HG03442 (cell line): ENCODE measurements around the gene ARHGAP42.

ENCODE experiments used
- ATAC-seq: cut with Tn5 transposase; IDR thresholded peaks from one replicate; pipeline ENCODE4 v1.9.1; 2021; ENCODE audit warnings: mild to moderate bottlenecking, moderate library complexity; ENCODE audit not compliant: unreplicated experiment

ARHGAP42 gene

GRCh38 chr11:100949443-100949842, 262.4 kb downstream of the ARHGAP42 start:
- ATAC-seq = no peak

GRCh38 chr11:100955318-100955717, 268.2 kb downstream of the ARHGAP42 start:
- ATAC-seq = no peak

- ATAC-seq = no peak
These were observed 269.3 kb downstream of the ARHGAP42 start for GRCh38 chr11:100956351-100956750.

GRCh38 chr11:100957499-100957898, 270.4 kb downstream of the ARHGAP42 start:
- no peak for ATAC-seq

- no peak for ATAC-seq
These were observed 274.5 kb downstream of the ARHGAP42 start for GRCh38 chr11:100961633-100962032.

- no peak for ATAC-seq
These were observed 276.3 kb downstream of the ARHGAP42 start for GRCh38 chr11:100963375-100963774.

- ATAC-seq = no peak
These were observed 277.3 kb downstream of the ARHGAP42 start for GRCh38 chr11:100964435-100964834.

GRCh38 chr11:100965346-100965745, 278.3 kb downstream of the ARHGAP42 start:
- no peak for ATAC-seq

- ATAC-seq = no peak
These were observed 279.3 kb downstream of the ARHGAP42 start for GRCh38 chr11:100966366-100966765.

GRCh38 chr11:100969008-100969407, 281.9 kb downstream of the ARHGAP42 start:
- ATAC-seq = no peak

- ATAC-seq = no peak
These were observed 283.4 kb downstream of the ARHGAP42 start for GRCh38 chr11:100970283-100971164.

GRCh38 chr11:100972046-100972445, 285.0 kb downstream of the ARHGAP42 start:
- no peak for ATAC-seq

GRCh38 chr11:100978442-100978841, 291.4 kb downstream of the ARHGAP42 start:
- ATAC-seq = no peak

GRCh38 chr11:100978939-100979338, 291.9 kb downstream of the ARHGAP42 start:
- no peak for ATAC-seq

- ATAC-seq = no peak
These were observed 293.1 kb downstream of the ARHGAP42 start for GRCh38 chr11:100980156-100980555.

- ATAC-seq = no peak
These were observed 294.2 kb downstream of the ARHGAP42 start for GRCh38 chr11:100981196-100981824.

- ATAC-seq = peak; percentile 78
These were observed 297.6 kb downstream of the ARHGAP42 start for GRCh38 chr11:100984668-100985067.

GRCh38 chr11:100990931-100991330, 303.8 kb downstream of the ARHGAP42 start:
- ATAC-seq = no peak

- ATAC-seq = no peak
These were observed 304.5 kb downstream of the ARHGAP42 start for GRCh38 chr11:100991541-100991940.

GRCh38 chr11:100994966-100995365, 307.9 kb downstream of the ARHGAP42 start:
- no peak for ATAC-seq

GRCh38 chr11:100999756-101000155, 312.7 kb downstream of the ARHGAP42 start:
- ATAC-seq = no peak

GRCh38 chr11:101003468-101003867, 316.4 kb downstream of the ARHGAP42 start:
- ATAC-seq = peak; percentile 63
